22Rv1 (cell line): ENCODE measurements around the gene GRAMD2B.

Source experiments
- H3K27ac ChIP-seq: fragments of 450-650 bp; 2 replicates; pipeline ENCODE4 v1.5.1; 2017
- ZFX ChIP-seq: fragments of 450-650 bp; IDR thresholded peaks from 2 replicates; pipeline ENCODE4 v1.6.1; 2017; ENCODE audit warnings: antibody characterized with exemption, borderline replicate concordance
- TF ChIP-seq, protein P1 (sequence below): fragments of 450-650 bp; IDR thresholded peaks from 2 replicates; pipeline ENCODE4 v1.5.1; 2017; ENCODE audit warnings: mild to moderate bottlenecking

Gene GRAMD2B

DNA sequence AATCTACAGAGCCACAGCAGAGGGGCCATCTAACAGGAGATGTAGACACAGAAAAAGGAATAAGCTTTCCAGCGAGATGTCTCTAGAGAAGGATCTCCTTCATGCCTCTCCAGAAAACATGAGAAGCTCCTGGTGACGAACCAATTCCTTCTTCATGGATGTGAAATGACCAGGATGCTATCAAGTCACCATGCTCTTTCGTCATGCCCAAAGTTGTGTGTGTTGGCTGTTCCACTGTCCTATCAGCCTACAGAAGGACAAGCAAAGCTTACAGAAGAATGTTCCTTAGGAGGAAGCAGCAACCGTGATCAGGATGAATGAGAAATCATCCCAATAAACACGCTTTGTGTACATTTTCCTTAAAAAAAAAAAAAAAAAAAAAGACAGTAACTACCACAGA is 117.4 kb downstream of the GRAMD2B start:
- TF ChIP-seq ZFX = no peak
- TF ChIP-seq, protein P1, sequence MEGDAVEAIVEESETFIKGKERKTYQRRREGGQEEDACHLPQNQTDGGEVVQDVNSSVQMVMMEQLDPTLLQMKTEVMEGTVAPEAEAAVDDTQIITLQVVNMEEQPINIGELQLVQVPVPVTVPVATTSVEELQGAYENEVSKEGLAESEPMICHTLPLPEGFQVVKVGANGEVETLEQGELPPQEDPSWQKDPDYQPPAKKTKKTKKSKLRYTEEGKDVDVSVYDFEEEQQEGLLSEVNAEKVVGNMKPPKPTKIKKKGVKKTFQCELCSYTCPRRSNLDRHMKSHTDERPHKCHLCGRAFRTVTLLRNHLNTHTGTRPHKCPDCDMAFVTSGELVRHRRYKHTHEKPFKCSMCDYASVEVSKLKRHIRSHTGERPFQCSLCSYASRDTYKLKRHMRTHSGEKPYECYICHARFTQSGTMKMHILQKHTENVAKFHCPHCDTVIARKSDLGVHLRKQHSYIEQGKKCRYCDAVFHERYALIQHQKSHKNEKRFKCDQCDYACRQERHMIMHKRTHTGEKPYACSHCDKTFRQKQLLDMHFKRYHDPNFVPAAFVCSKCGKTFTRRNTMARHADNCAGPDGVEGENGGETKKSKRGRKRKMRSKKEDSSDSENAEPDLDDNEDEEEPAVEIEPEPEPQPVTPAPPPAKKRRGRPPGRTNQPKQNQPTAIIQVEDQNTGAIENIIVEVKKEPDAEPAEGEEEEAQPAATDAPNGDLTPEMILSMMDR = no peak
- no peak overlapping the region for H3K27ac ChIP-seq

GRCh38 chr5:126542441-126542840 is 119.2 kb downstream of the GRAMD2B start:
- TF ChIP-seq, protein P1 = no peak
- TF ChIP-seq ZFX = no peak
- no peak overlapping the region for H3K27ac ChIP-seq

GRCh38 chr5:126543009-126543408 is 119.8 kb downstream of the GRAMD2B start:
- H3K27ac ChIP-seq = no peak overlapping the region
- TF ChIP-seq, protein P1 = no peak
- no peak for TF ChIP-seq ZFX

DNA sequence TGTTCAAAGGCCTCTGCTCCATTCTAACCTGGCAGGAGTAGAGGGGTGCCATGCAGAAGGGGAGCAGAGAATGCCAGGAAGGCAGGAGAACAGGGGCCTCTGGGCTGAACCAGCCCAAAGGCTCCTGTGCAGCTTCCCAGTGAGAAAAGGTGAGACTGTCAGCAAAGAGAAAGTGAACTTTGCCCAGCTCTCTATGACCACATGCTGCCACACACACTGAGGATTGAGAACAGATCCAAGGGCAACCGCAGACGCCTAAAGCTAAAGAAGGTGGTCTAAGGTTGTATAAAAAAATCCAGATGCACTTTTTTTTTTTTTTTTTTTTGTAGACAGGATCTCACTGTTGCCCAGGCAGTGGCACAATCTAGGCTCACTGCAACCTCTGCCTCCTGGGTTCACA is 120.5 kb downstream of the GRAMD2B start:
- H3K27ac ChIP-seq = no peak overlapping the region
- no peak for TF ChIP-seq ZFX
- TF ChIP-seq, protein P1 = no peak
